Uterus (tissue), 2 donors: ENCODE results near the gene TRIM43.

Experiments
- CTCF ChIP-seq, 4 experiments: fragments of 200-600 bp in 2 of 4; fragments of 450-650 bp in 2 of 4; sonication (generic) in 2 of 4; IDR thresholded peaks; one replicate each; pipeline ENCODE4 v1.5.1; 2016 to 2019; ENCODE audit warnings: antibody characterized with exemption in 4 of 4, mild to moderate bottlenecking in 2 of 4, moderate library complexity in 1 of 4
- POLR2A ChIP-seq, 2 donors: fragments of 450-650 bp; IDR thresholded peaks; one replicate each; pipeline ENCODE4 v1.6.1; 2016; ENCODE audit warnings: antibody characterized with exemption in 2 of 2, mild to moderate bottlenecking in 1 of 2, moderate library complexity in 1 of 2

GRCh38 chr2:95575857-95576256, 15.9 kb upstream of the TRIM43 start:
- TF ChIP-seq CTCF (IDR thresholded peaks at IDR 0.05) (no peak), POLR2A (IDR thresholded peaks at IDR 0.05) (no peak)
